Stimulated activated CD8-positive, alpha-beta memory T cell treated with anti-CD3 and anti-CD28 coated beads, Interleukin-4, amount 100 ng/mL, for 4 hours (primary cell): ENCODE data around the gene ZDHHC20.
"Not testable (repeated sequence)": the region's sequence is repeated elsewhere in the genome, so short reads cannot be mapped to it uniquely, and the experiment has no call there.

Experiments used
- DNase-seq, 2 donors: peaks; one replicate each; pipeline ENCODE4 v3.0.0-alpha.2; 2020; ENCODE audit warnings: low read depth in 2 of 2, low spot score in 1 of 2

ZDHHC20 gene

GRCh38 chr13:21435687-21436151, 23.4 kb downstream of the ZDHHC20 start:
- peak; percentile 13 to 15 for DNase-seq

GRCh38 chr13:21435231-21435630, 23.9 kb downstream of the ZDHHC20 start:
- no peak for DNase-seq

GRCh38 chr13:21434588-21434987, 24.5 kb downstream of the ZDHHC20 start:
- no peak for DNase-seq

GRCh38 chr13:21429211-21429610, 29.9 kb downstream of the ZDHHC20 start:
- no peak for DNase-seq

- DNase-seq: no peak
Observed at GRCh38 chr13:21427741-21428140, 31.4 kb downstream of the ZDHHC20 start.

GRCh38 chr13:21426238-21426637, 32.9 kb downstream of the ZDHHC20 start:
- no peak for DNase-seq

- no peak for DNase-seq
Observed at GRCh38 chr13:21420706-21421105, 38.4 kb downstream of the ZDHHC20 start.

GRCh38 chr13:21413013-21413412, 46.1 kb downstream of the ZDHHC20 start:
- no peak for DNase-seq

GRCh38 chr13:21410453-21410852, 48.6 kb downstream of the ZDHHC20 start:
- not testable (repeated sequence) for DNase-seq

- no peak for DNase-seq
Observed at GRCh38 chr13:21405309-21405708, 53.8 kb downstream of the ZDHHC20 start.

- DNase-seq: no peak
Observed at GRCh38 chr13:21402586-21403307, 56.4 kb downstream of the ZDHHC20 start.

- no peak for DNase-seq
Observed at GRCh38 chr13:21399741-21400140, 59.4 kb downstream of the ZDHHC20 start.

- no peak for DNase-seq
Observed at GRCh38 chr13:21395953-21396352, 63.1 kb downstream of the ZDHHC20 start.

- no peak for DNase-seq
Observed at GRCh38 chr13:21389124-21389523, 70.0 kb downstream of the ZDHHC20 start.

GRCh38 chr13:21385710-21386109, 73.4 kb downstream of the ZDHHC20 start:
- no peak for DNase-seq

- DNase-seq: no peak
Observed at GRCh38 chr13:21383090-21383489, 76.0 kb downstream of the ZDHHC20 start.

- DNase-seq: not testable (repeated sequence)
Observed at GRCh38 chr13:21376998-21377985, 81.8 kb downstream of the ZDHHC20 start.

- DNase-seq: no peak
Observed at GRCh38 chr13:21372530-21372929, 86.6 kb downstream of the ZDHHC20 start.

- no peak for DNase-seq
Observed at GRCh38 chr13:21371011-21371410, 88.1 kb downstream of the ZDHHC20 start.

GRCh38 chr13:21365574-21365973, 93.5 kb downstream of the ZDHHC20 start:
- no peak for DNase-seq

GRCh38 chr13:21364916-21365315, 94.2 kb downstream of the ZDHHC20 start:
- no peak for DNase-seq

GRCh38 chr13:21364357-21364756, 94.7 kb downstream of the ZDHHC20 start:
- no peak for DNase-seq
